ENCODE data around the gene SLC33A1. TPM values are rescaled to one million over a fixed set of nuclear protein-coding genes. Genes with fewer than 3 reads are reported as not detected.

SLC33A1 gene
- total and polyA plus RNA-seq, 2 of the 13 experiments (the other 11 are each of a cell fraction or from before 2014, with no cell fraction given), result 20.0 to 32.1 TPM

DNA sequence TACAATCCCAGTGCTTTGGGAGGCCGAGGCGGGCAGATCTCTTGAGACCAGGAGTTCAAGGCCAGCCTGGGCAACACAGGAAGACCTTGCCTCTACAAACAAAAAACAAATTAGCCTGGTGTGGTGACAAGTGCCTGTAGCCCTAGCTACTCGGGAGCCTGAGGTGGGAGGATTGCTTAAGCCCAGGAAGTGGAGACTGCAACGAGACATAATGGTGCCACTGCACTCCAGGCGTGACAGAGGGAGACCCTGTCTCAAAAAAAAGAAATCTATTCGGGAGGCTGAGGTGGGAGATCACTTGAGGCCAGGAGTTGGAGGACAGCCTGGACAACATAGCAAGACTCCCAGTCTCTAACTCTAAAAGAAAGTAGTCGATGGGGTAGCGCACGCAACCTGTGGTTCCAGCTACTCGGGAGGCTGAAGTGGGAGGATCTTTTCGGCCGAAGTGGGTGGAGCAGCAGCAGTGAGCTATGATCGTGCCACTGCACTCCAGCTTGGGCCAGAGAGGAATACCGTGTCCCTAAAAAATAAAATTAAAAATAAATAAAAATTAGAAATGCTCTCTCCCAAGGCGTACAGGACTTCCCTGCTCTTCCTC lies 48.9 kb downstream of the SLC33A1 start (continued):
- TF ChIP-seq NR1H2 (CRISPR knock-in tag; IDR thresholded peaks at IDR 0.05; ENCODE audit: borderline replicate concordance, low read depth) (no peak), HNRNPK (IDR thresholded peaks at IDR 0.05; ENCODE audit: low read depth, low read length, poor library complexity, severe bottlenecking) (no peak), SP140L (CRISPR knock-in tag; IDR thresholded peaks at IDR 0.05; ENCODE audit: borderline replicate concordance) (0 out of 2 replicates have a peak, but pooled peaks have one; percentile 21), TCF12 (IDR thresholded peaks at IDR 0.05) (no peak), TCF12 (CRISPR knock-in tag; IDR thresholded peaks at IDR 0.05) (no peak), SMYD3 (CRISPR knock-in tag; IDR thresholded peaks at IDR 0.05) (no peak), RFX1 (IDR thresholded peaks at IDR 0.05) (no peak), ZFP62 (CRISPR knock-in tag; IDR thresholded peaks at IDR 0.05) (no peak), PAXIP1 (CRISPR knock-in tag; conservative IDR thresholded peaks at IDR 0.05) (peak; percentile 64), ZNF609 (CRISPR knock-in tag; IDR thresholded peaks at IDR 0.05; ENCODE audit: borderline replicate concordance) (peak; percentile 63), MTF2 (CRISPR knock-in tag; IDR thresholded peaks at IDR 0.05; ENCODE audit: borderline replicate concordance) (no peak), RFXAP (CRISPR knock-in tag; IDR thresholded peaks at IDR 0.05; ENCODE audit: borderline replicate concordance) (0 out of 2 replicates have a peak, but pooled peaks have one; percentile 40), DPF2 (CRISPR knock-in tag; IDR thresholded peaks at IDR 0.05; ENCODE audit: borderline replicate concordance, low read depth) (peak; percentile 68; the same call in 1 of the 2 replicates), U2AF2 (IDR thresholded peaks at IDR 0.05; ENCODE audit: low read depth, low read length) (no peak), ZNF629 (CRISPR knock-in tag; conservative IDR thresholded peaks at IDR 0.05) (peak; percentile 10; the same call in 1 of the 2 replicates), SP2 (CRISPR knock-in tag; IDR thresholded peaks at IDR 0.05) (no peak), HOMEZ (CRISPR knock-in tag; IDR thresholded peaks at IDR 0.05; ENCODE audit: low read depth) (peak; percentile 39; the same call in 1 of the 2 replicates)
- TF ChIP-seq, protein P1, sequence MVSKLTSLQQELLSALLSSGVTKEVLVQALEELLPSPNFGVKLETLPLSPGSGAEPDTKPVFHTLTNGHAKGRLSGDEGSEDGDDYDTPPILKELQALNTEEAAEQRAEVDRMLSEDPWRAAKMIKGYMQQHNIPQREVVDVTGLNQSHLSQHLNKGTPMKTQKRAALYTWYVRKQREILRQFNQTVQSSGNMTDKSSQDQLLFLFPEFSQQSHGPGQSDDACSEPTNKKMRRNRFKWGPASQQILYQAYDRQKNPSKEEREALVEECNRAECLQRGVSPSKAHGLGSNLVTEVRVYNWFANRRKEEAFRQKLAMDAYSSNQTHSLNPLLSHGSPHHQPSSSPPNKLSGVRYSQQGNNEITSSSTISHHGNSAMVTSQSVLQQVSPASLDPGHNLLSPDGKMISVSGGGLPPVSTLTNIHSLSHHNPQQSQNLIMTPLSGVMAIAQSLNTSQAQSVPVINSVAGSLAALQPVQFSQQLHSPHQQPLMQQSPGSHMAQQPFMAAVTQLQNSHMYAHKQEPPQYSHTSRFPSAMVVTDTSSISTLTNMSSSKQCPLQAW (CRISPR knock-in tag; IDR thresholded peaks at IDR 0.05), result no peak; the same call in 1 of the 2 replicates
